Activated CD4-positive, alpha-beta T cell treated with anti-CD3 and anti-CD28 coated beads for 48 hours (primary cell): ENCODE results near the gene ERLIN1.
A peak's percentile ranks its signal among the peaks of the same experiment; 100 is the strongest.

Source experiments
- DNase-seq: peaks from one replicate; pipeline ENCODE4 v3.0.0-alpha.2; 2020

Gene ERLIN1

DNA sequence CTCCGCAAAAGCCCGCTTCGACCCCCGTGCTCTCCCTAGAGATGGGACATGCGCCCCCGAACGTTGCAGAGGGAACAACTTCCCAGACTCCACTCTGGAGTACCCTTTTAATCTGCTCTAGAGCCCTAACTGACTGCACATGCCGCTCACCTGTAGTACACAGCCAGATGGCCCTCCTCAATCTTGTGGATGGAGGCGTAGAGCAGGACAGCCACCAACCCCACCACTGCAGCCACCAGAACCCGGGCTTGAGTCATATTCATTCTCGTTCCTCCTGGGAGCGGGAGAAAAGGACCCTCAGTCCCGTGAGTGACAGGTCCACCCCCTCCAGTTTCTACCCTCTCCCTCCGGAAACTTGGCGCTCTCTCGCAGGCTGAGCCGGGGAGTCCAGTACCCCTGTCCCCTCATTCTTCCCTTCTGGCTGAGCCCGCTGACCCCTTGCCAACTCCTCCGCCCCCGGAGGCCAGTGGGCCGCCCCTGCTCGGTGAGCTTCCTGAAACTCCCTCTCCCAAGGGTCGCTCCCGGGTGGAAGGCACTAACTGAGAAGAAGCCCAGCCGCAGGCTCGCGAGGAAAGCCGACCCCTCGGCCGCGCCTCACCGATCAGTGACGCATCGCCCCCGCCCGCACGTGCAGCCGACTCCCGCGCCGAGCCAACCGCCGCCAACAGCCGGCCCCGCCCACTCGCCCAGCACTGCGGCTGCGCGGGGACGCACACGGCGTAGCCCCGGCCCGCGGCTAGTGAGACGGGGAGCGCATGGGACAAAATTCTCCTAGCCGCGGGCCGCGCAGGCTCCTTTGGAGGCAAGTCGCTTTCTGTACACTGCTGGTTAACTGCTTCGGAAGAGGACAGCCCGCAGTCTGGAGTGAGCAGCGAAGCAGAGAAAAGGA, at the start of gene ERLIN1:
ERLIN1 (minus strand) TSS at position 666 of the 889 bp plus-strand sequence; CDS start at position 263, 403 bp downstream.
- DNase-seq, result peak; percentile 96

DNA sequence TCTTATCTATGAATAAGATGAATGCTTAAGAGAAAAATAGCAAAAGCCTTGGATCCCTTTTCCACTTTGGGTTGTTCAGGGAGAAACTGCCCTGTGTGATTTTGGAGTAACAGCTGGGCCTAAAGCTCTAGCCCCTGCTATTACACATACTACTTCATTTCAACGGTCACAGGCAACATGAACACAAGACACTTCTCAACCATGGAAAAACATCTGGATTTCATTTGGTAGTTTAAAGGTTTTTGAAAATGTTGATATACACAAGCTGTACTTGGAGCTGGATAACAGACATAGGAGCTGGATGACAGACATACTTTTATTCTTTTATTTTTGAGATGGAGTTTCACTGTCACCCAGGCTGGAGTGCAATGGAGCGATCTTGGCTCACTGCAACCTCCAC, 46.3 kb upstream of the ERLIN1 start:
- DNase-seq, result no peak

DNA sequence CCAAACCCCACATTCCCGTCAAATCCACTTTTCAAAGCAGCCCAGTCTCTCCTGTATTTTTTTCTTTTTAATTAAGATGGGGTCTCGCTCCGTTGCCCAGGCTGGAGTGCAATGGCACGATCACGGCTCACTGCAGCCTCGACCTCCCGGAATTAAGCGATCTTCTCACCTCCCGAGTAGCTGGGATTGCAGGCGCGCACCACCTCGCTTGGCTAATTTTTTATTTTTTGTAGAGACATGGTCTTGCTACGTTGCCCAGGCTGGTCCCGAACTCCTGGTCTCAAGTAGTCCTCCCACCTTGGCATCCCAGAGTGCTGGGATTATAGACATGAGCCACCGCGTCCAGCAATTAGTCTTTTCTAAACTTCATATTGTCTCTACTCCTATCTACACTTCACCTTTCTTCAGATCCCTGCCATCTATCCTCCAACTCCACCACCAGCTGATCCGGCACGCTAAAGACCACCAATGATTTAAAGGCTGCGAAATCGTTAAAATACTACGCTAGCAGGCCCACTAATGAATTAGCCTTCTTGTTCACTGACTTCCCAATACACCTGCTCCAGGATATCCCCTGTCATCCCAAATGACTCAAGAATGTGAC, 44.1 kb upstream of the ERLIN1 start:
- no peak for DNase-seq

DNA sequence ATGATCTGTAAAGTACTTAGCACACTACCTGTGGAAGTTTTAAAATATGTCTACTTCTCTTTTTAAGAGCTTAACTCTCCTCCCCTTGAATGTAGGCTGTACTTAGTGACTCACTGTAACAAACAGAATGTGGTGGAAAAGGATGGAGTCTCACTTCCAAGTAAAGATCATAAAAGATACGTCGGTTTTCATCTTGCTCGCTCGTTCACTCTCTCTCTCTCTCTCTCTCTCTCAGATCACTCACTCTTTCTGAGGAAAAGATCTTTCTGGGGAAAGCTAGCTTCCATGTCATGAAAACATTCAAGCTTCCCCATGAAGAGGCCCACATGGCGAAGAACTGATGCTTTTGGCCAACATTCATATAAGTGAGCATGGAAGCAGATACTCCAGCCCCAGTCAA, 38.0 kb upstream of the ERLIN1 start:
- DNase-seq, result no peak

DNA sequence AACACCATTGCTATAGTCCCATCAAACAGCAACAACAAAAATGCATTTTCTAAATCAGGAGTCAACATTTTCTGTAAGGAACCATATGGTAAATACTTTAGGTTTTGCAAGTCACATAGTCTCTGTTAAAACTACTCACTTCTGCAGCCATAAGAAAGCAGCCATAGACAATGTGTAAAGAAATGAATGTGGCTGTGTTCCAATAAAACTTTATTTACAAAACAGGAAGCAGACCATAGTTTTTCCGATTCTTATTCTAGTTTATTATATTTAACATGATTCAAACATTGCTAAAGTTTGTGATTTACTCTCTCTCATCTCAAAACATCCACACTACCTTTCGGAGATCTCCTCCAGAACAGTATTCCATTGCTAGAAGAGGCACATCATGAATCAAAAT, 36.7 kb upstream of the ERLIN1 start:
- DNase-seq, result no peak

DNA sequence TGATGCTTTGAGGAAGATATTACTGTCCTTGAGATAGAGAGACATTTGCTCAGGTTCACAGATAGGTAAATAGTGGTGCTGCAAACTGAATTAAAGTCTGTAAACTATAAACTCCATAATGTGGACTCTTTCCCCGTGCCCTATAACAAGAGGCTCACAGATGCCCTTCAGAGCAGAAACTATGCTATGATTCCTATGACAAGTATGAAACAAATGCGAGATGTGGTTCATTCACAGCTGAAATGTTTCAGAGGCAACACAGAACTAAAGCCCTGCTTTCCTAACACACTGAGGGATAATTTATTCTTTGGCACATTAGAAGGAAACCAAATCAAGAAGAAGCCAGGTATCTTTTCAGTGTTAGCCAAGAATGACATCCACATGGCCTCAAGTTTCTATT, 30.2 kb upstream of the ERLIN1 start:
- DNase-seq, result no peak

DNA sequence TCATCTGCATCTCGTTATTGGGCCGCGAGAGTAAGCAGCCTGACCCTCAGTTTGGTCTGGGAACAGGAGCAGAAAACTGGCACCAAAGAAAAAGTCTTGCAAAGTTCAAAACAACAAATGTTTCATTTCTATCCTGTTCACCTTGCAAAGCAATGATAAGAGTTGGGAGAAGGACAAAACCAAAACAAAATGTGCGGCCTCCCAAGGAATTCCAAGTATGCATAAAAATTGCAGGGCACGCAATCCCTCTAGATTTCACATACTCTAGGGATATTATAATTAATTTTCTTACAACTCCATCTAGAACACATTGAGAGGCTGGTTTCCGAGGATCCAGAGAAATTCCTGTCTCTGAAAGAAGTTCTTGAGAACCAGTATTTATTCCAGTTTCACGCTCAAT, 23.5 kb upstream of the ERLIN1 start:
- no peak for DNase-seq

DNA sequence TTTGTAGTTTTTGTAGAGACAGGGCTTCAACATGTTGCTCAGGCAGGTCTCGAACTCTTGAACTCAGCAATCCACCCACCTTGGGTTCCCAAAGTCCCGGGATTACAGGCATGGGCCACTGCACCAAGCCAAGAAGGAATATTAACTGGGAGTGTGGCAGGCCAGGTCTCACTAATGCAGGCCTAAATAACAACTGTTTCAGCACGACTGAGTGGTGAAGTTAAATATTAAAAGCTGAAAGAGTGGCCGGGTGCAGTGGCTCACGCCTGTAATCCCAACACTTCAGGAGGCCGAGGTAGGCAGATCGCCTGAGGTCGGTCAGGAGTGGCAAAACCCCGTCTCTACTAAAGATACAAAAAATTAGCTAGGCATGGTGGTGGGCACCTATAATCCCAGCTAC, 22.4 kb upstream of the ERLIN1 start:
- DNase-seq, result no peak

DNA sequence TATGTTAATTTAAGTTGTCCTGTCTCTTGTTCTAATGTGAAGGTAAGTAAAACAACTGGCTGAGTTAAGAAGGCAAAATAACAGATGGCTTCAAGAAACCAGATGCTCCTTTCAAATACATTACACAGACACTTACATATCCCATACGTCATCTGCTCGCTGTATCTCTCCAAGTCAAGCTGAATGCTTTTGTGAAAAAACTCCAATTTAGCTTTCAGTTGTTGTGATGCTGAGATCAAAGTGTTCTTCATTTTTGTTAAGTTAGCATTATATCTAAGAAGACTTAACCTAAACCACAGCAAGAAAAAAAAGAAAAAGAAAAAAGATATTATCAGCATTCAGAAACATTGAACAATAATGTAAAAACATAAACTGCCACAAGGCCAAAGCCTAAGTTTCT, 18.5 kb upstream of the ERLIN1 start:
- no peak for DNase-seq

DNA sequence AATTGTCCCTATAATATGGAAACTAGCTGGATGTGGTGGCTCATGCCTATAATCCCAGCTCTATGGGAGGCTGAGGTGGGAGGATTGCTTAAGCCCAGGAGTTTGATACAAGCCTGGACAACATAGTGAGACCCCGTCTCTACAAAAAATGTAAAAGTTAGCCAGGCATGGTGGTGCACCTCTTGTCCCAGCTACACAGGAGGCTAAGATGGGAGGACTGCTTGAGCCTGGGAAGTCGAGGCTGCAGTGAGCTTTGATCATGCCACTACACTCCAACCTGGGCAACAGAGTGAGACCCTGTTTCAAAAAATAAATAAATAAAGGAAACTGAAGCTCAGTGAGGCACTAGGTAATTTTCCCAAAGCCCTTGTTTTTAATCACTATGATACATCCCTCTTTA, 15.7 kb upstream of the ERLIN1 start:
- no peak for DNase-seq

DNA sequence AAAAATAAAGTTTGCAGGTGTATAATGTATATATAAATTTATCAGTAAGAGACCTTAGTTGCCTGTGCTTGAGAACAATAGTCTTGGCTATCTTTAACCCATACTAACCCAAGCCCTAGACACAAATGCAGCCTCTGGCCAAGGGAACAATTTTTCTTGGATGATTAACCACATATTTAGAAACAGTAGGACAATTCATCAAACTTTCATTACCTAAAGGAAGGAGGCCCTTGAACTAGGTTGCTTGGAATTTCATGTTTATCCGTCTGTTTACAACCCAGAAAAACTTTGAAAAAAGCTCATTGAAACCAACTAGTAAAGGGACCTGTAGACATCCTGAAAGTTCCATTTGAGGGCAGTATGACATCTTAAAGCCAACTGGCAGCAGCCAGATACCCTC, 8.9 kb upstream of the ERLIN1 start:
- no peak for DNase-seq

DNA sequence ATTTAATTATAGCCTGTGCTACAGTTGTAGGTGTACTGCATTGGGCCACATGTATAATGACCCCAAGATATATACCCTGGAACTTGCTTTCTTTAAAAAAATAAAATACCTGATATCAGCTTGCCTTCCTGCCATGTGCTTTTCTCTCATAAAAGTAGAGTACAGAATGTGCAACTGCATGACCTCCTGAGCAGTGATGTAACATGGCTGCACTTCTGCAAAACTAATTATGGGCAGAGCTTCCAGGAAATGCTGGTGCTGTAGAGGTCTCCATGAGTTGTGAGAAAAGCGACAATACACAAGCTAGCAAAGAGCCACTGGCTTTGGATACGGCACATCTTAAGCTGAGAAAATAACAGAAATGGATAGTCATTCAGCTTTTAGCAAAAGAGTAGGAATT, 6.5 kb upstream of the ERLIN1 start:
- DNase-seq, result no peak

DNA sequence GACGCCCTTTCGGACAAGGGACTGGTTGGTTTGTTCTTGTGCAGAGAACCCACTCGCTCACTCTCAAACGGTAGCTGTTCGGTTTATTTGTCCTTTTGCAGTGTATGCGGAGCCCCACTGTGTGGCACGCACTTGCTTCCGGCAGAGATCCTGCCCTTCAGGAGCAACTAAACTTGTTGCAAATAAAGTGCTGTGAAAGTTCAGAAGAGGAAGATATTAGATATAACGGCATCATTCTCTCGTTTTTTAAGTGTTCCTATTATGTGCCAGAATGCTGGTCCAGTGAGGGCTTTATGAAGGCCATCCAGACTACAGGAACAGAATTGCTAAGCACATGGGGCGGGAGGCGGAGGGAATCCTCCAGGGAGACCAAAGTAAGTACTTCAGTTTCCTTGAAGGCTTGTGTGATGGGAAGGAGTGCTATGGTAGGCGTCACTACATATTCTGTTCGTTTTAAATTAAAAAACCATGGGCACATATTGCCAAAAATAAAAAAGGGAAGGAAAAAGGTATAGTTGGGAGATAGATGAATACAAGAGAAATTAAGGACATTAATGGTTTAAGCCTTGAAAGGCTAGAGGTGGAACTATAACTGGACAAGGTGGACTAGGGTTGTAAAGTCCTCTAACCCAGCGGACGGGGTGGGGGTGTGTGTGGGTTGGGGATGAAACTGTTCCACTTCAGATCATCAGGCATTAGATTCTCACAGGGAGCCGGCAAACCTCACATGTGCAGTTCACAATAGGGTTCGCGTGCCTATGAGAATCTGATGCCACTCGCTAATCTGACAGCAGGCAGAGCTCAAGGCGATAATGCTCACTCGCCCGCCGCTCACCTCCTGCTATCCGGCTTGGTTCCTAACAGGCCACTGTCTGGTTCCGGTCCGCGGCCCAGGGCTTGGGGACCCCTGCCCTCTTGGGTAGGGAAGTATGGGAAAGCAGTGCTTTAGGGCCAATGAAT, 704 bp upstream of the ERLIN1 start:
- peak; percentile 51 for DNase-seq

DNA sequence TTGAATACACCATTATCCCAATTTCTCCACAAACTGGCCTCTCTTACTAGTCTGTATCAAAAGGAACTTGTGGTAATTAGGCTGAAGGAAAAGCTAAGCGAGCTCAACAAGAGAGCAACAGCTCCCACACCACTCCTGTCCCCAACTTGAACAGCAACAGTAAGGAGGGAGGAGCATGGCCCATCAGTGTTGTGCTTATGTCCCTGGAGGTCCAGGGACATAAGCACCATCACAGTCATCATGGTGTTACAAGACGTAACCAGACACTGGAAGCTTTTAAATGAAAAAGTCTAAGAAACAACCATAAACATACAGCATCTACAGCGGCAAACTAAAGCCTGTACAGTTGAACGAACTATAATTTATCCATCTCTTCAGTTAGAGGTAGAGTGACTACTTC, 989 bp downstream of the ERLIN1 start:
- DNase-seq, result peak; percentile 12

DNA sequence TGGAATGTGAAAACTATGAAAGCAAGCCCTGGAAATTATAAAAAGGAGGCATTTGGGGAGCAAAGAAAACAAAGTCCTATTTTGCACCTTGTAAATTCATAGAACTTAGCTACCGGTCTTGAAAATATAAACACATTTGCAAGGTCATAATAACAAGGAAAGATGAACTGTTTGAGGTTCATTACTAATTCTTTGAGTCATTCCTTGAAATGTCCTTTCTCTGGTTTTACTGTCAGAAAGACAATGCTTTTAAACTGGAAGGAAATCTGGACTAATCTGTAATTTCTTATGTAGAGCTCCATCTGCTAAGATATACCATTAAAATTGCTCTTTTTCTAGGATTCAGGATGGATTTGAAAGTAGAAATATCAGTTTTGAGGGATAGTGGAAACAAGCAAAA, 1.4 kb downstream of the ERLIN1 start:
- DNase-seq, result no peak

DNA sequence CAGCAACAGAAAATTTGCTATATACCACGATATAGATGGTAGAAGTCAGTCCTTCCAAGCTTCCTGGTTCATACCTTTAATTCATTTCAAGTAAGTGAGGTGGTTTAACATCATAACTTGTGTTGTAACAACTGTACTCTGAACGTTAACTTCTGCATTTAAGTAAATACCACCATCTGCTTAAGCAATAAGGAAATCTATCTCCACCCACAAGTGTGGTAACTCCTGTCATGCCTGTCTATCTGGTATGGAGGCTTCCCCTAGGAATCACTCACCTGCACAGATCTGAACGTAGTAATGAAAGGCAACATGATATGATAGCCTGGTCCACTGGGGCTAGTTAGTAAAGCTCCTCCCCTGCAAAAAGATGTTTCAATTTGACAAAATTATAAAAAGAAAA, 2.3 kb downstream of the ERLIN1 start:
- no peak for DNase-seq

DNA sequence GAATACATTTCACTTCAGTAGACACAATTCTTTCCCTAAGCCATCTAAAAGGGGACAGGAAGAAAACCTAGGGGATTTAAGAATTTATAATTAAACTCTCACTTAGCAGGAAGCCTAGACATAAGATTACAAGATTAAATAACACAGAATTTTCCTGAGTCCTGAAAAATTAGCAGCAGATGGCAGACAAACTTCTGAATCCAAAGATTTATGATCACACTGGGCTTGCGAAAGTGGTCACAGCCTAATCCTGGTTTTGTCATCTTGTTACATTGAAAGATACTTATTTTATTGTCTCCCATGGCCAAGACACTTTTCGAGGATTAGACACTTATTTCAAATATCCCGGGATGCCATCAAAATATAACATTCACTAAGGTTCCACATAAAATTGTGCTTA, 2.9 kb downstream of the ERLIN1 start:
- DNase-seq, result no peak

DNA sequence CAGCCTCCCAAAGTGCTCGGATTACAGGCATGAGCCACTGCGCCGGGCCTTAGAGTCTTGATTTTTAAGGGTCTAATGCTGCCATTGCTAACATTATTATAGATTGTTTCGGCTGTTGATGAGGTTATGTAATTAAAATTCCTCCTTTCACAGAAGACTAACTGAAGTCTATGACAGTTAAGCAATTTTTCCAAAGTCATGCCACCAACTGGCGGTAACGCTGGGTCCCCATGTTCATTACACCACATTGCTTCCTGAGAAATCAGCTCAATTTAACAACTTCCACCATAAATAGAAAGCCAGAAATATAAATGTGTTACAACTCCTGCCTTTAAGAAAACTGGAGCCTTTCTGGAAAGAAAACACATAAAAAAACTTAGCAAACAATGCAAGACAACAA, 3.5 kb downstream of the ERLIN1 start:
- DNase-seq, result no peak

DNA sequence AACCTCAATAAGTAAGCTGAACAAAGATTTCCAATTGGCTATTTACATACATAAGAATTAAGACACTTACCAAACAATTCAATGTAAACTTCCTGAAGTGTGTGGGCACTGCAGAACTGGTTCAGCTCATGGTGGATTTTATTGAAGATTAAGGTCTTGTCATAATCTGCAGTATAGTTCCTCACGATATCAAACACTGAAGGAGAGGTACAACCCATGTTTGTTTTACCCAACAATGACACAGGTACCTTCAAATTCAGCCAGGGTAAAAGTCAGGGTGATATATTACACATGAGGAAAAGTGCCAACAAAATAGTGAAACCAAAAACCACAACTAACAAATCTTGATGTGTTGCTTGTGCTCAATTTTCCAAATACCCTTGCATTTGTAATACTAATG, 10.0 kb downstream of the ERLIN1 start:
- no peak for DNase-seq

DNA sequence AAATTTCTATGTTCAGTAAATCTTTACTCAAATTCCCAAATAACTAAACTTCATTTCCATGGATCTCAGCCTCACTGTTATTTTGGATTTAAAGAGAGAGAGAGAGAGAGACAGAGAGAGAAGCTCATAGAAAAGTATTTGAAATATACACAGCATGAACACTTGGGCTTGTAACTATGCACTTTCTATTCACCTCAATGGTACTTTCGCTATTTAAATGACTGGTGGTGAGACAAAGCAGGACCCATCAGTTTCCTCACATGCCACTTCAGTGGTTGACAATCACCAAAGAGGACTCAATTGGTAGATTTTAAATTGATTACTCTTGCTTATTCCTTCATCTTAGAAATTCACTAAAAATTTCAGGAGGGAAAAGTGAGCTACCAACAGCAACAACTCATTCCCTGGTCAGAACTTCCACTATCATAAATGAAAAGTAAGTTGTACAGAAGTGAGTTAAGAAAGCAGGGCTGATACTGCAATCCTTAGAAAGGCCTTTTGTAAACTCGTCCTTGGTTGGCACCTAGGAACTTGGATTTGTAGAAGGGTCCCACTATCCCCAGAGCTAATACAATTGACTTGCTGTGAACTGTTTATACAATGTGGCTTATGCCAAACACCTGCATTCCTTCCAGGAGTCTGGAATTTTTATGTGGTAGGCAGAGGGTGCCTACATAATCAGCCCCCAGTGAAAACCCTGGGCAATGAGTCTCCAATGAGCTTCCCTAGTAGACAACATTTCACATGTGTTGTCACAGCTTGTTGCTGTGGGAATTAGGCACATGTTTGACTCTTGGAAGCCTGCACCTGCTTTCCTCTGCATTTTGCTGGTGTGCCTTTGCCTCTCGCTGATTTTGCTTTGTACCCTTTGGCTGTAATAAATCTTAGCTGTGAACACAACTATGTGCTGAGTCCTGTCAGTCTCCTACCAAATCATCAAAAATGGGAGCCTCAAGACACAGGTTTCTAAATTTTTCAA, 10.8 kb downstream of the ERLIN1 start:
- DNase-seq, result peak; percentile 12

DNA sequence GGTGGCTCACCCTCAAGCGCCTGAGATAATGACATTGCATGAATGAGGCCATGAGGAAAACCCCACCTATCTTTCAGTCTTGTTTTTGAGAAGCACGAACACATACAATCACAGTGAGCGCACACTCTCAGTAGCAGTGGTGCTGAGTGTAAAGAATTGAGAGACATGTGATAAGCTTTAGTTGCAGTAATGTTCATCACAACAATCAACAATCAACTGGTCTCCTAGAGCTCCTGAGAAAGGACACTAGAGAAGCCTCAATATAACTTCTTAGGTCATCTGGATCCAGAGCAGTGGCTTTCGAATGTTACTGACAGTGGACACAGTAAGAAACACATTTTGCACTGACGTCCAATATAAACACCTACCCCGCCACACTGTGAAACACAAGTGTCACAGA, 12.8 kb downstream of the ERLIN1 start:
- no peak for DNase-seq

DNA sequence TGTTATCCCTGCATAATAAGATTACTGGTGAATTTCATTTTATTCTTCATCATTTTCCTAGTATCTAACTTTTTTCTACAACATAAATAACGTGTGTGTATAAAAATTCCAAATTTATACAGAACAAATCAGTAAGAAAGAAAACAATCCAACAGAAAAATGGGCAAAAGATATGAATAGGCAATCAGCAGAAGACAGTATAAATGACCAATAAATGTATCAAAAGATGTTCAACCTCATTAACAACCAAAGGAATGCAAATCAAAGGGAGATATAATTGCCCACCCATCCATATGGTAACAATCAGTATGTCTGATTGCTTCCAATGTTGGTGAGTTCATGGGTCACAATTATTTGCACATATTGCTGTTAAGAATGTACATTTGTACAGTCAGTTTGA, 13.5 kb downstream of the ERLIN1 start:
- no peak for DNase-seq
